ENCODE data around the gene PRPF19. TPM values are rescaled to one million over a fixed set of nuclear protein-coding genes. Genes with fewer than 3 reads are reported as not detected.

The PRPF19 gene
- total RNA-seq, 2 donors from 2014 or later = 42.0 to 52.2 TPM

GRCh38 chr11:60947700-60948099 is 41.3 kb upstream of the PRPF19 start:
- no peak overlapping the region for H3K27ac ChIP-seq
- no peak for DNase-seq (ENCODE audit: low spot score)

GRCh38 chr11:60946601-60947264 is 40.3 kb upstream of the PRPF19 start:
- Histone ChIP-seq H3K4me3 (no peak overlapping the region), H3K36me3 (peaks cover 13% of the 10 kb centered on the region), H3K4me1 (ENCODE audit: control insufficient read depth in 1 of 2, low read depth in 2 of 2) (peaks cover 12 to 13% of the 10 kb centered on the region in 2 donors), H3K27me3 (replicated peaks; ENCODE audit: insufficient read depth) (no peaks in the 10 kb centered on the region), H3K27ac (no peak overlapping the region), H3K9me3 (no peaks in the 10 kb centered on the region)
- ATAC-seq (ENCODE audit: insufficient number of reproducible peaks, low FRiP score, low read depth) (no peak), DNase-seq (ENCODE audit: low spot score) (no peak)
- TF ChIP-seq, protein P1, sequence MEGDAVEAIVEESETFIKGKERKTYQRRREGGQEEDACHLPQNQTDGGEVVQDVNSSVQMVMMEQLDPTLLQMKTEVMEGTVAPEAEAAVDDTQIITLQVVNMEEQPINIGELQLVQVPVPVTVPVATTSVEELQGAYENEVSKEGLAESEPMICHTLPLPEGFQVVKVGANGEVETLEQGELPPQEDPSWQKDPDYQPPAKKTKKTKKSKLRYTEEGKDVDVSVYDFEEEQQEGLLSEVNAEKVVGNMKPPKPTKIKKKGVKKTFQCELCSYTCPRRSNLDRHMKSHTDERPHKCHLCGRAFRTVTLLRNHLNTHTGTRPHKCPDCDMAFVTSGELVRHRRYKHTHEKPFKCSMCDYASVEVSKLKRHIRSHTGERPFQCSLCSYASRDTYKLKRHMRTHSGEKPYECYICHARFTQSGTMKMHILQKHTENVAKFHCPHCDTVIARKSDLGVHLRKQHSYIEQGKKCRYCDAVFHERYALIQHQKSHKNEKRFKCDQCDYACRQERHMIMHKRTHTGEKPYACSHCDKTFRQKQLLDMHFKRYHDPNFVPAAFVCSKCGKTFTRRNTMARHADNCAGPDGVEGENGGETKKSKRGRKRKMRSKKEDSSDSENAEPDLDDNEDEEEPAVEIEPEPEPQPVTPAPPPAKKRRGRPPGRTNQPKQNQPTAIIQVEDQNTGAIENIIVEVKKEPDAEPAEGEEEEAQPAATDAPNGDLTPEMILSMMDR (IDR thresholded peaks at IDR 0.05) = no peak

More at GRCh38 chr11:60947700-60948099, 41.3 kb upstream of the PRPF19 start:
- Histone ChIP-seq H3K4me1 (ENCODE audit: control insufficient read depth in 1 of 2, low read depth in 2 of 2) (peaks cover 13% of the 10 kb centered on the region in 2 donors), H3K9me3 (no peaks in the 10 kb centered on the region), H3K27me3 (replicated peaks; ENCODE audit: insufficient read depth) (no peaks in the 10 kb centered on the region), H3K4me3 (no peak overlapping the region), H3K36me3 (peaks cover 5% of the 10 kb centered on the region)
- ATAC-seq (ENCODE audit: insufficient number of reproducible peaks, low FRiP score, low read depth) = no peak
- TF ChIP-seq, protein P1 (IDR thresholded peaks at IDR 0.05) = no peak

- no peak overlapping the region for H3K27ac ChIP-seq
- no peak for DNase-seq (ENCODE audit: low spot score)
- no peaks in the 10 kb centered on the region for H3K27me3 ChIP-seq (replicated peaks; ENCODE audit: insufficient read depth)
- no peak overlapping the region for H3K4me3 ChIP-seq
- H3K36me3 ChIP-seq = peaks cover 14% of the 10 kb centered on the region
- TF ChIP-seq, protein P1 (IDR thresholded peaks at IDR 0.05) = no peak
- no peak for ATAC-seq (ENCODE audit: insufficient number of reproducible peaks, low FRiP score, low read depth)
- peaks cover 5 to 12% of the 10 kb centered on the region in 2 donors for H3K4me1 ChIP-seq (ENCODE audit: control insufficient read depth in 1 of 2, low read depth in 2 of 2)
- H3K9me3 ChIP-seq = no peaks in the 10 kb centered on the region
Observed at GRCh38 chr11:60945295-60945667, 38.9 kb upstream of the PRPF19 start.

DNA sequence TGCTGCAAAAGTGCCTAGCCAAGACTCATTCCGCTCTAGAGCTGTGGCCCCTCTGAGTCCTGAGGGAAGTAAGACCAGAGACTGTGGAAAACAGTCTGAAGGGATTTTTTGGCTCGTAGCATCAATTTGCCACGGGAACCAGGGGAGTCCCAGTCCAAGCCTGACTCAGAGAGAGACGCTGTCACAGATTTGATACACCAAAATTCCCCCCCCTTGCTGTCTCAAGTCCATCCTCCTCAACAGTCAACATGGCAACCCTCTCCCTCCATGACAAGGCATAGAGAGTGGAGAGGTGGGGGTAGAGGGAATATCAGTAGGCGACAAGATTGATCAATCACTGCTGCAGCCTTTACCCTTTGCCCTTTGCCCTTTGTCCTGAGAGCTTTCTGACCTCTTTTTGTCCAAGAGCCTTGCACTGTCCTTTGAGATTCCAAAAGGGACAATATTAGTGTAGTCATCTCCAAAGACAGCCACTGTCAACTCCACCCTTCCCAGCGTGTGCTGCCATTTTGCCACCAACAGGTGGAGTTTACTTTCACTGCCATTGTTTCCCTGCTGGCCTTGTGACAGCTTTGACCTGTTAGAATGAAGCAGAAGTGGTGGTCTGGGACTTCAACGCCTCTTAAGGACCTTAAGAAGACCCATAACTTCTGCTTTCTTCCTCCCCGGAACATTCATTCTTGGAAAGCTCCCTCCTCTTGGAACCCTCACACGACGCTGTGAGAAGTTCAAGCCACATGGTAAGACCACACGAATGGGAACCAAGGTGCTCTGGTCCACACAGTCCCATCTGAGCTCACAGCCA is 38.3 kb upstream of the PRPF19 start:
- no peak overlapping the region for H3K27ac ChIP-seq
- no peak overlapping the region for H3K4me3 ChIP-seq
- no peaks in the 10 kb centered on the region for H3K9me3 ChIP-seq
- TF ChIP-seq, protein P1 (IDR thresholded peaks at IDR 0.05) = peak; percentile 13
- no peak for ATAC-seq (ENCODE audit: insufficient number of reproducible peaks, low FRiP score, low read depth)
- H3K36me3 ChIP-seq = peaks cover 15% of the 10 kb centered on the region
- no peak for DNase-seq (ENCODE audit: low spot score)
- H3K27me3 ChIP-seq (replicated peaks; ENCODE audit: insufficient read depth) = no peaks in the 10 kb centered on the region
- peaks cover 0 to 7% of the 10 kb centered on the region in 2 donors for H3K4me1 ChIP-seq (ENCODE audit: control insufficient read depth in 1 of 2, low read depth in 2 of 2)

GRCh38 chr11:60942970-60943565 is 36.7 kb upstream of the PRPF19 start:
- ATAC-seq (ENCODE audit: insufficient number of reproducible peaks, low FRiP score, low read depth) (no peak), DNase-seq (ENCODE audit: low spot score) (no peak)
- Histone ChIP-seq H3K4me1 (ENCODE audit: control insufficient read depth in 1 of 2, low read depth in 2 of 2) (peaks cover 0 to 3% of the 10 kb centered on the region in 2 donors), H3K4me3 (no peak overlapping the region), H3K36me3 (peaks cover 20% of the 10 kb centered on the region), H3K27ac (no peak overlapping the region), H3K27me3 (replicated peaks; ENCODE audit: insufficient read depth) (no peaks in the 10 kb centered on the region), H3K9me3 (no peaks in the 10 kb centered on the region)
- TF ChIP-seq, protein P1 (IDR thresholded peaks at IDR 0.05) = no peak

Measured in thoracic aorta (tissue), 2 donors.